H1 (cell line): ENCODE measurements around the gene STK33. TPM values are rescaled to one million over a fixed set of nuclear protein-coding genes. Genes with fewer than 3 reads are reported as not detected.

Source experiments
- ATF2 ChIP-seq: IDR thresholded peaks from 2 replicates; pipeline ENCODE4 v1.6.1; 2012; ENCODE audit warnings: low read length, inconsistent platforms
- CHD2 ChIP-seq: IDR thresholded peaks from 2 replicates; pipeline ENCODE4 v1.6.1; 2012; ENCODE audit warnings: low read length, improper control_type of control experiment
- CHD7 ChIP-seq: fragments of 300-600 bp; sonication (generic); IDR thresholded peaks from 2 replicates; pipeline ENCODE4 v1.7.1; 2012; ENCODE audit warnings: low read length, moderate library complexity, mild to moderate bottlenecking, inconsistent platforms; ENCODE audit not compliant: insufficient replicate concordance
- CTBP2 ChIP-seq: IDR thresholded peaks from 2 replicates; pipeline ENCODE4 v1.7.0; 2011; ENCODE audit warnings: borderline replicate concordance, mild to moderate bottlenecking, moderate library complexity, mixed read lengths, low read length; ENCODE audit not compliant: insufficient read depth, insufficient read length
- GABPA ChIP-seq: IDR thresholded peaks from 2 replicates; pipeline ENCODE4 v1.6.1; 2011; ENCODE audit warnings: mild to moderate bottlenecking, low read length, moderate library complexity, borderline replicate concordance; ENCODE audit not compliant: insufficient read depth
- PHF8 ChIP-seq: fragments of 200-600 bp; sonication (generic); conservative IDR thresholded peaks from 2 replicates; pipeline ENCODE4 v1.7.1; 2012; ENCODE audit warnings: low read depth, mild to moderate bottlenecking, inconsistent platforms, low read length, moderate library complexity
- RAD21 ChIP-seq, 2 experiments: IDR thresholded peaks in 1 of 2; conservative IDR thresholded peaks in 1 of 2; 2 replicates each; pipeline ENCODE4 v1.6.1; 2011; ENCODE audit warnings: low read depth in 2 of 2, low read length in 2 of 2, improper control_type of control experiment in 1 of 2, inconsistent platforms in 1 of 2, mild to moderate bottlenecking in 1 of 2, moderate library complexity in 1 of 2
- SIRT6 ChIP-seq: IDR thresholded peaks from one replicate; pipeline ENCODE4 v1.7.1; 2012; ENCODE audit warnings: low read length, inconsistent platforms
- SP4 ChIP-seq: IDR thresholded peaks from 2 replicates; pipeline ENCODE4 v1.6.1; 2012; ENCODE audit warnings: low read length, inconsistent platforms
- polyA plus RNA-seq, 7 experiments: library from polyadenylated mRNA; depleted of rRNA in 3 of 7; stranded (reverse) in 5 of 7; unstranded in 2 of 7; fragments of >200 nt in 5 of 7; fragments of 200-250 nt in 2 of 7; gene quantifications; 1 replicate in 5 of 7; 2 replicates in 1 of 7; 4 replicates in 1 of 7; pipeline versions ENCODE4 v1.2.1 to v1.2.3, GENCODE V29; 2011 to 2013; ENCODE audit warnings: missing spikeins in 2 of 7, mixed read lengths in 2 of 7
- total RNA-seq: library from RNA; stranded (reverse); fragmentation: NEBNext Ultra II Directional; extraction: Animal tissue kit (Norgen Biotek cat#: 25700); gene quantifications from 2 replicates; pipeline ENCODE4 v1.2.1, GENCODE V29; 2021

The STK33 gene
- total and polyA plus RNA-seq, 2 of the 8 experiments (the other 6 are each of a cell fraction or from before 2014, with no cell fraction given): 8.8 to 25.1 TPM

- TF ChIP-seq PHF8: no peak
- TF ChIP-seq ATF2: no peak
- TF ChIP-seq SIRT6: no peak
- TF ChIP-seq CHD7: no peak
- no peak for TF ChIP-seq GABPA
- TF ChIP-seq CHD2: no peak
- no peak for TF ChIP-seq RAD21 (IDR thresholded peaks at IDR 0.05 in 1 of 2, conservative IDR thresholded peaks at IDR 0.05 in 1 of 2; ENCODE audit: low read depth in 2 of 2, low read length in 2 of 2)
- TF ChIP-seq CTBP2: no peak
- no peak for TF ChIP-seq SP4
Observed at GRCh38 chr11:8597182-8597581, 3.2 kb upstream of the STK33 start (continued).
